Measurements from ENCODE around the gene AK3.

DNA sequence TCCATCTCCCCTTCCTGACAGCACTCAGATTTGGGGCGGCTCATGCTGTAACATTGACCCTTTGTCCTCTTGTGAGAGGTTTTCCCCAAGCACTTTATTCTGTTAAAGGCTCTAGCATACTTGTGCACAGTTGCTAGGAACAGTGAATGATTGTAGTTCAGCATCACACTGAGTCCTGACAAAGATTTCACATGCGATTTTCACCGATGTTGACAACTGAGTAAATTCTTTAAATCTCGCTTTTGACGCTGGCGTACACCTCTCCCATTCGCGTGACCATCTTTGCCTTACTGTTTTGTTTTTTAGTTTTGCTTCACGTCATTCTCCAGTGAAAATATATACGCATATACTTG lies 60.9 kb downstream of the AK3 start:
- TF ChIP-seq CTCF (IDR thresholded peaks at IDR 0.05; ENCODE audit: insufficient read depth, low read length, poor library complexity, severe bottlenecking) (no peak), EZH2phosphoT487 (conservative IDR thresholded peaks at IDR 0.05; ENCODE audit: low read length) (no peak)
